ENCODE data around the gene VPS8.

VPS8 gene

GRCh38 chr3:184848934-184849333 lies 37.0 kb downstream of the VPS8 start:
- no peak for TF ChIP-seq ZBTB7A (IDR thresholded peaks at IDR 0.05; ENCODE audit: low read depth)
- no peak for TF ChIP-seq EGR1 (IDR thresholded peaks at IDR 0.05)
- no peak for TF ChIP-seq NFIC (IDR thresholded peaks at IDR 0.05)
- TF ChIP-seq CREB1 (IDR thresholded peaks at IDR 0.05; ENCODE audit: low read depth) = no peak
- no peak for TF ChIP-seq FOXM1 (IDR thresholded peaks at IDR 0.05; ENCODE audit: borderline replicate concordance, low read depth)
- TF ChIP-seq CEBPB (IDR thresholded peaks at IDR 0.05) = no peak
- TF ChIP-seq, protein P1, sequence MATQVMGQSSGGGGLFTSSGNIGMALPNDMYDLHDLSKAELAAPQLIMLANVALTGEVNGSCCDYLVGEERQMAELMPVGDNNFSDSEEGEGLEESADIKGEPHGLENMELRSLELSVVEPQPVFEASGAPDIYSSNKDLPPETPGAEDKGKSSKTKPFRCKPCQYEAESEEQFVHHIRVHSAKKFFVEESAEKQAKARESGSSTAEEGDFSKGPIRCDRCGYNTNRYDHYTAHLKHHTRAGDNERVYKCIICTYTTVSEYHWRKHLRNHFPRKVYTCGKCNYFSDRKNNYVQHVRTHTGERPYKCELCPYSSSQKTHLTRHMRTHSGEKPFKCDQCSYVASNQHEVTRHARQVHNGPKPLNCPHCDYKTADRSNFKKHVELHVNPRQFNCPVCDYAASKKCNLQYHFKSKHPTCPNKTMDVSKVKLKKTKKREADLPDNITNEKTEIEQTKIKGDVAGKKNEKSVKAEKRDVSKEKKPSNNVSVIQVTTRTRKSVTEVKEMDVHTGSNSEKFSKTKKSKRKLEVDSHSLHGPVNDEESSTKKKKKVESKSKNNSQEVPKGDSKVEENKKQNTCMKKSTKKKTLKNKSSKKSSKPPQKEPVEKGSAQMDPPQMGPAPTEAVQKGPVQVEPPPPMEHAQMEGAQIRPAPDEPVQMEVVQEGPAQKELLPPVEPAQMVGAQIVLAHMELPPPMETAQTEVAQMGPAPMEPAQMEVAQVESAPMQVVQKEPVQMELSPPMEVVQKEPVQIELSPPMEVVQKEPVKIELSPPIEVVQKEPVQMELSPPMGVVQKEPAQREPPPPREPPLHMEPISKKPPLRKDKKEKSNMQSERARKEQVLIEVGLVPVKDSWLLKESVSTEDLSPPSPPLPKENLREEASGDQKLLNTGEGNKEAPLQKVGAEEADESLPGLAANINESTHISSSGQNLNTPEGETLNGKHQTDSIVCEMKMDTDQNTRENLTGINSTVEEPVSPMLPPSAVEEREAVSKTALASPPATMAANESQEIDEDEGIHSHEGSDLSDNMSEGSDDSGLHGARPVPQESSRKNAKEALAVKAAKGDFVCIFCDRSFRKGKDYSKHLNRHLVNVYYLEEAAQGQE (IDR thresholded peaks at IDR 0.05; ENCODE audit: low read depth) = no peak
- TF ChIP-seq TCF12 (IDR thresholded peaks at IDR 0.05; ENCODE audit: low read depth) = no peak
- no peak for TF ChIP-seq TAF1 (IDR thresholded peaks at IDR 0.05; ENCODE audit: low read depth)
- no peak for TF ChIP-seq EP300 (IDR thresholded peaks at IDR 0.05; ENCODE audit: borderline replicate concordance)
- TF ChIP-seq, protein P2, sequence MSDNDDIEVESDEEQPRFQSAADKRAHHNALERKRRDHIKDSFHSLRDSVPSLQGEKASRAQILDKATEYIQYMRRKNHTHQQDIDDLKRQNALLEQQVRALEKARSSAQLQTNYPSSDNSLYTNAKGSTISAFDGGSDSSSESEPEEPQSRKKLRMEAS (IDR thresholded peaks at IDR 0.05) = no peak
- TF ChIP-seq, protein P3, sequence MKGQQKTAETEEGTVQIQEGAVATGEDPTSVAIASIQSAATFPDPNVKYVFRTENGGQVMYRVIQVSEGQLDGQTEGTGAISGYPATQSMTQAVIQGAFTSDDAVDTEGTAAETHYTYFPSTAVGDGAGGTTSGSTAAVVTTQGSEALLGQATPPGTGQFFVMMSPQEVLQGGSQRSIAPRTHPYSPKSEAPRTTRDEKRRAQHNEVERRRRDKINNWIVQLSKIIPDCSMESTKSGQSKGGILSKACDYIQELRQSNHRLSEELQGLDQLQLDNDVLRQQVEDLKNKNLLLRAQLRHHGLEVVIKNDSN (IDR thresholded peaks at IDR 0.05) = no peak
- TF ChIP-seq TEAD4 (IDR thresholded peaks at IDR 0.05) = no peak

GRCh38 chr3:184850201-184850600 lies 38.2 kb downstream of the VPS8 start:
- TF ChIP-seq FOXM1 (IDR thresholded peaks at IDR 0.05; ENCODE audit: borderline replicate concordance, low read depth) (no peak), TAF1 (IDR thresholded peaks at IDR 0.05; ENCODE audit: low read depth) (no peak), CEBPB (IDR thresholded peaks at IDR 0.05) (no peak), NFIC (IDR thresholded peaks at IDR 0.05) (no peak), EP300 (IDR thresholded peaks at IDR 0.05; ENCODE audit: borderline replicate concordance) (no peak), RAD21 (IDR thresholded peaks at IDR 0.05; ENCODE audit: low read depth) (no peak), TCF12 (IDR thresholded peaks at IDR 0.05; ENCODE audit: low read depth) (no peak), TEAD4 (IDR thresholded peaks at IDR 0.05) (no peak), EGR1 (IDR thresholded peaks at IDR 0.05) (no peak), CREB1 (IDR thresholded peaks at IDR 0.05; ENCODE audit: low read depth) (no peak), ZBTB7A (IDR thresholded peaks at IDR 0.05; ENCODE audit: low read depth) (no peak), YY1 (IDR thresholded peaks at IDR 0.05; ENCODE audit: low read depth) (no peak)
- TF ChIP-seq, protein P2 (IDR thresholded peaks at IDR 0.05) = no peak
- TF ChIP-seq, protein P1 (IDR thresholded peaks at IDR 0.05; ENCODE audit: low read depth) = no peak
- TF ChIP-seq, protein P3 (IDR thresholded peaks at IDR 0.05) = no peak

- TF ChIP-seq RAD21 (IDR thresholded peaks at IDR 0.05; ENCODE audit: low read depth) (no peak), TEAD4 (IDR thresholded peaks at IDR 0.05) (no peak), EP300 (IDR thresholded peaks at IDR 0.05; ENCODE audit: borderline replicate concordance) (no peak), EGR1 (IDR thresholded peaks at IDR 0.05) (no peak), TAF1 (IDR thresholded peaks at IDR 0.05; ENCODE audit: low read depth) (no peak), NFIC (IDR thresholded peaks at IDR 0.05) (no peak), CEBPB (IDR thresholded peaks at IDR 0.05) (no peak)
- TF ChIP-seq, protein P2 (IDR thresholded peaks at IDR 0.05) = no peak
These were observed 45.1 kb downstream of the VPS8 start for GRCh38 chr3:184857099-184857498.

DNA sequence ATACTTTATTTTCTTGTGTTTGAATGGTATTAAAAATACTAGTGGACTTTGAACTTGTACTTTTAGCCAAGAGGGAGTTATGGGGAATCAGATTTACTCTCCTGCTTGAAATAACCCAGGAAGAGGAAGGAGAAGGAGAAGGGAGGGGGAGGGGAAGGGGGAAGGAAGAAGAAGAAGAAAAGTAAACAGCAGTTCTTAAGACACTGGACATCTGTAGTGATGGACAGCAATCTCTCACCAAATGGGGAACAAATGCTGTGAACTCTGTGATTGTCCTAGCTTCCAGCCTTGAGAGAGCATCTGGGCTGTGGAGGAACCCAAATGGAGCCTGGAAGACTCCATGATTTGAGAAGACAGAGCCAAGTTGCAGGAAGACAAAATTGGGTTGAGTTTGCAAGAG lies 52.0 kb downstream of the VPS8 start:
- TF ChIP-seq TCF12 (IDR thresholded peaks at IDR 0.05; ENCODE audit: low read depth) = no peak
- TF ChIP-seq, protein P1 (IDR thresholded peaks at IDR 0.05; ENCODE audit: low read depth) = no peak
- TF ChIP-seq, protein P2 (IDR thresholded peaks at IDR 0.05) = no peak
- no peak for TF ChIP-seq ZBTB7A (IDR thresholded peaks at IDR 0.05; ENCODE audit: low read depth)
